Stimulated activated CD8-positive, alpha-beta memory T cell treated with anti-CD3 and anti-CD28 coated beads, Interleukin-7, amount 100 ng/mL, for 48 hours (primary cell): ENCODE data around the gene SLC25A25.

Source experiments
- DNase-seq, 2 donors: peaks; one replicate each; pipeline ENCODE4 v3.0.0-alpha.2; 2020; ENCODE audit warnings: low read depth in 1 of 2; ENCODE audit errors: extremely low read depth in 1 of 2

Gene SLC25A25

GRCh38 chr9:128143525-128144238 is 75.7 kb downstream of the SLC25A25 start:
- no peak for DNase-seq

DNA sequence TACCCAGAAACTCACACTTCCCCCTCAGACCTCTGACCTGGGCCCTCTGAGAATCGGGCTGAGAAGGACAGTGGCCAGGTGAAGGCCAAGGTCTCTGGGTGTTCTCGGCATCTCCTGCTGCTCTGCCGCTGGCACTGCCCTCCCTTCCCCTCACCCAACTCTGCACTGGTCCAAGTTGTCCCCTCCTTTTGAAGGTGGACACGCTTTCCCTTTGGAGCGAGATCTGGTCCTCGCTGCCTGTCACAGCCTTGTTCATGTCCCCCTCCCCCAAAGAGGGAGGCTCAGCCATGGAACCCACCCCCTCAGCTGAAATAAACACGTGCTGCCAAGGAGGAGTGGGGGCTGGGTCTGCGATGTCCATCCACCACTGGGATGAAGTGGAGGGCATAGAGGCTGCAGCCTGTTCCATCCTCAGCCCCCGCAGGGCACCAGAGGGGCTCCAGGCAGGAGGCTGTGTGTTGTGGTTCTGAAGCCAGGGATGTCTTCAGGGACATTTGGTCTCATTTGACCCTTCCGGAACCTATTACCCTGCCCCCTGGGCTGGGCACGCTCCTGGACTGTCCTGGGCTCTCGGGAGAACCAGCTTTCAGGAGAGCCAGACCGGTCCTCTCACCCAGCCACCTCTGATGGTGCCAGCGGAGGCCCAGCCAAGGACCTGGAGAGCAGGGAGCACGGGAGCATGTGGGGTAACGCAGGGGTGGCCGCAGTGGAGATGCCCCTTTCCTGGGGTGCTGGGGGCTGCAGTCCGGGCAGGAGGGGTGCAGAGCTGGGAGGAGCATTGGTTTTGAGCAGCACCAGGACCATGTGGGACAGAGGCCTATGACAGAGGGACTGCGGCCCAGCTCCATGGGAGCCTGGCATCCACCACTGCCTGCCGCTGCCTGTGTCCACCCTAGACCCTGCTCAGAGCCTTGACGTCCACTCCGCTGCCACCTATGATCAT is 76.5 kb downstream of the SLC25A25 start:
- DNase-seq = no peak

- DNase-seq = no peak
Observed at GRCh38 chr9:128145536-128145935, 77.5 kb downstream of the SLC25A25 start.

GRCh38 chr9:128145951-128146351 is 77.9 kb downstream of the SLC25A25 start:
- DNase-seq = no peak

GRCh38 chr9:128146591-128147120 is 78.6 kb downstream of the SLC25A25 start:
- no peak for DNase-seq

DNA sequence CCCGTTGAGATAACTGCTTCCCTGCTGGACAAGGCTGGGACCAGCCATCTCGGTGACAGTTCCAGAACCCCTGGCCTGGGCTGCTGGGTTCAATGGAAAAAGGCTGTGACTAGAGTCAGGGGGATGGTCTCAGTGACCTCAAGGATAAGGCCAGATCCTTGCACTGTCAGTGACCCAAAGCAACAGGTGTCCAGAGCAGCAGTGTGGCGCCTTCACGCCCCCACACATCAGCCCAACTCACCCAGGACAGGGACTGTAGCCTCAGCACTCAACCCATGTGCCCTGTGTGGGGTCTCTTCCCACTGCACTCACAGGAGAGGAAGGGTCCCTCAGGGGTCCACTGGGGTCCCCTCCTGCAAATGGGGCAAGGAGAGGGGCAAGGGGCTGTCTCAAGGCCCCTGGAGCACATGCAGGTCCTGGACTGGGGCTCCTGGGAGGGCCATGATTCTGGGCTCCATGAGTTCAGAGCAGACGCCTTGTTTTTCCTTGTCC is 80.5 kb downstream of the SLC25A25 start:
- DNase-seq = no peak

DNA sequence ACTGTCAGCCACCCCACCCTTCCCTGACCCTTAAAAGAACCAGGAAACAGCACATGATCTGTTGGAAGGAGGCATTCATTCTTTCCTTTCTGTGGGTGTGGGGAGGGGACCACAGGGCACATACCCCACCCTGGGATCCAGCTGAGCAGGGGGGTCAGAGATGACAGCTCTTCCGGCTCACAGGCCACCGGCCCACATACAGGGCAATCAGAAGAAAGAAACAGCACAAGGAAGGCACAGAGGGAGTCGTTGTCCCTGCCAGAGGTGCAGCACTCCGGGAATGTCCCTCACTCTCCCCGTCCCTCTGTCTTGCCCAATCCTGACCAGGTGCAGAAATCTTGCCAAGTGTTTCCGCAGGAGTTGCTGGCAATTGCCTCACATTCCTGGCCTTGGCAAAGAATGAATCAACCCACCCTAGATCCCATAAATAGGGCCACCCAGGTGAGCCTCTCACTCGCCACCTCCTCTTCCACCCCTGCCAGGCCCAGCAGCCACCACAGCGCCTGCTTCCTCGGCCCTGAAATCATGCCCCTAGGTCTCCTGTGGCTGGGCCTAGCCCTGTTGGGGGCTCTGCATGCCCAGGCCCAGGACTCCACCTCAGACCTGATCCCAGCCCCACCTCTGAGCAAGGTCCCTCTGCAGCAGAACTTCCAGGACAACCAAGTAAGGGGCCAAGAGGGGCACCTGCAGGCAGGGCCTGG is 81.1 kb downstream of the SLC25A25 start, which contains the start of gene LCN2:
Gene LCN2, plus strand, starts transcription at position 453 of the 701 bp plus-strand sequence. Its CDS starts 73 bp downstream, at position 526.
- DNase-seq = no peak

- DNase-seq = no peak
Observed at GRCh38 chr9:128149951-128150593, 82.0 kb downstream of the SLC25A25 start.

DNA sequence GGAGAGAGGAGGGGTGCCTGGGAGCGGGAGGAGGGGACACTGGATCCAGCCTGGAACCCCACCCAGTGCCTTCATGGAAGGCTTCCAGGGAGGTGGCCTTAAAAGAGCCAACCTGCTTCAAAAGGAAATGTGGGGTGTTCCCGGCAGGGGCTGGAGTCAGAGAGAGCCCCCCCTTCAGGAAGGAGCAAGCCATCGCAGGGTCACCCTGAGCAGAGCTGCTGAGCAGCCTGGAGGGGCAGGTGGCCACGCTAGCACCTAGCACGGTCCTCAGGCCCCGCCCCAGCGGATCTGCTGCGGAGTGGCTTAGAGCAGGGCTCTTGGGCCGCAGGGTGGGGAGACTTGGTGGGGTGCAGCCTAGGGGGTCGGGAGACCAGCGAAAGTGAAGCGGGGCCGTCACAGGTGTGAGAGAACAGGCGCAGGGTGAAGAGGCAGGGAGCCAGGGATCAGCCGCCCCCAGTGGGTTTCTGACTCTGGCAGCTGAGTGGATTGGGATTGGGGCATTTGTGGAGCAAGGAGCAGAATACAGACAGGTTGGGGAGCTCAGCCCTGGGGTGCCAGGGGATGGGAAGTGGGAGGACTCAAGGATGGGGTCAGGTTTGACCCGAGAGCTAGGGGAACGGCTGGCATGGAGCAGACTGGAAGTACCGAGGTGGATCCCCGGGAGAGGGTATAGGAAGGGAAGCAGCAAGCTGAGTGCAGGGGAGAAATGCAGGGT is 82.7 kb downstream of the SLC25A25 start:
- no peak for DNase-seq

DNA sequence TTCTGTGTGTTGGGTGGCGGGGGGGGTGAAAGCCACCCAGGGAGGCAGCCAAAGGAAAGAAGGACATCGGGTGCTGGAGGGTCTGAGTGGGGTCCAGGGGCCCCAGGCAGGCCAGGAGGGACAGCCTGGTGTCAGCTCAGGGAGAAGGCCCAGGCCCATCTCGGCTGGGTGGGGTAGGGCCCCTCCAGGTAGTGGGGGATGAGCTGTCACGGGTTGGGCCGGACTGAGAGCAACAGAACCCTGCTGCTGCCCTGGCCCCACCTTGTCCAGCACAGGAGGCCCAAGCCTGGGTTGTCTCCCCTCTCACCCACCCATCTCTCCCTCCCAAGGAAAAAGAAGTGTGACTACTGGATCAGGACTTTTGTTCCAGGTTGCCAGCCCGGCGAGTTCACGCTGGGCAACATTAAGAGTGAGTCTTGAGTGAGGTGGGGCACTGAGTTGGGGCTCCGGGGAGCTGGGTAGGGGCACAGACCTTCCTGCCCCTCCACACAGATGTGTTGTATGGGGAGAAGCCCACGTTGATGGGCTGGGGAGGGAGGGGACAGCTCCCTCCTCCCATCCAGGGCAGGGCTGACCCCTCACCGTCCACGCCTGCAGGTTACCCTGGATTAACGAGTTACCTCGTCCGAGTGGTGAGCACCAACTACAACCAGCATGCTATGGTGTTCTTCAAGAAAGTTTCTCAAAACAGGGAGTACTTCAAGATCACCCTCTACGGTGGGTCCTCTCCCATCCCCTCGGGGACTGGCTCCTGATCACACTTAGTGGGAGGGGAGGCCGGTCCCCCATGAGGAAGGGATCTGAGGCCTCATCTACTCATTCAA is 83.5 kb downstream of the SLC25A25 start:
- DNase-seq = no peak

GRCh38 chr9:128152133-128153059 is 84.4 kb downstream of the SLC25A25 start:
- no peak for DNase-seq

DNA sequence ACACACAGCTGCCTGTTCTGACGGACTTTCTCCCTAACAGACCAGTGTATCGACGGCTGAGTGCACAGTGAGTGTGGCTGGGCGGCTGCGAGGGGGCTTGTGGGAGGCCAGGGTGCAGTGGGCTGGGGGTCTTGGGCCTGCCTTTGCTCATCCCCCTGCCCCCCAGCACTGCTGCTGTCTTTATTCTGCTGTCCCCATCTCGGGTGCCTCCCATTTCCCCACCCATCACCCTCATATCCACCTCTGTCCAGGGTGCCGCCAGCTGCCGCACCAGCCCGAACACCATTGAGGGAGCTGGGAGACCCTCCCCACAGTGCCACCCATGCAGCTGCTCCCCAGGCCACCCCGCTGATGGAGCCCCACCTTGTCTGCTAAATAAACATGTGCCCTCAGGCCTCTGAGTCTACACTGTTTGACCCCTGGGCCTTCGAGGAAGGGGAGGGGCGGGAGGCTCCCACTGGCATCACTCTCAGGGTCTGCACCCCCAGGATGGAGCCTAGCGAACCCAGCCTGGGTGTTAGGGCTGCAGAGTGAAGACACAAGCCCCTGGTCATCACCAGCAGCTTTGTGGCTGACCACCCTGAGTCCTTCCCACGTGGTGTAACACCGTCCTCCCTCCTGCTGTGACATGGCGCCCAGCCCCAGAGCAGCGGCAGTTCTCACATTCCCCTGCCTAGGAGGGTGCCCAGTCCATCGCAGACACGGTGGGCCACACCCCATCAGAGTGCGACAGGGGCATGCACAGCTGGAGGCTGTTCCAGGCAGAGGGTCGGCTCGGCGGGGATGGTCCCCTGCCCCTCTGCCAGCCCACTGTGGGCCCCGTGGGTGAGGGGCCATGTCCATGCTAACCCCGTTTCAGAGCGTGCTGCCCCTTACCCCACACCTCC is 85.3 kb downstream of the SLC25A25 start:
- no peak for DNase-seq

GRCh38 chr9:128153947-128154695 is 86.1 kb downstream of the SLC25A25 start:
- no peak for DNase-seq

- no peak for DNase-seq
Observed at GRCh38 chr9:128155736-128156500, 87.9 kb downstream of the SLC25A25 start.
